Caco-2 (cell line): ENCODE results near the gene SMDT1. TPM values are rescaled to one million over a fixed set of nuclear protein-coding genes. Genes with fewer than 3 reads are reported as not detected.
A peak's percentile ranks its signal among the peaks of the same experiment; 100 is the strongest.
"Not testable (repeated sequence)": the region's sequence is repeated elsewhere in the genome, so short reads cannot be mapped to it uniquely, and the experiment has no call there.

Experiments used
- BruUV-seq: library from RNA; stranded (reverse); fragments of 400-500 nt; replicated peaks from 2 replicates; lab custom pipeline; 2021; lab: Mats Ljungman, UMichigan
- CTCF ChIA-PET: fragments of 300-600 bp; sonication (Branson Sonifier 250); formaldehyde crosslinking; loops from one replicate; lab custom pipeline; 2022; ENCODE audit warnings: antibody characterized with exemption; lab: Charles Lee
- POLR2A ChIA-PET: fragments of 300-600 bp; sonication (Branson Sonifier 250); formaldehyde crosslinking; loops from one replicate; lab custom pipeline; 2022; ENCODE audit warnings: antibody characterized with exemption; lab: Charles Lee
- DNase-seq, 2 experiments: peaks; one replicate each; pipeline versions ENCODE4 v3.0.0 to v3.0.0-alpha.2; 2020 to 2022
- H3K27me3 ChIP-seq: replicated peaks from 2 replicates; pipeline ENCODE4 v1.6.0; 2011; ENCODE audit warnings: low read length; ENCODE audit not compliant: control insufficient read depth, insufficient read depth
- H3K36me3 ChIP-seq: 2 replicates; pipeline ENCODE4 v1.5.1; 2011; ENCODE audit warnings: low read length; ENCODE audit not compliant: control insufficient read depth, insufficient read depth
- H3K4me1 ChIP-seq: fragments of 250-450 bp; sonication (Bioruptor Pico); 2 replicates; pipeline ENCODE4 v1.5.1; 2020; ENCODE audit warnings: mild to moderate bottlenecking
- H3K4me3 ChIP-seq: 2 replicates; pipeline ENCODE4 v1.5.1; 2011; ENCODE audit warnings: low read depth, mild to moderate bottlenecking, control low read depth, low read length
- H3K9me3 ChIP-seq: fragments of 250-450 bp; sonication (Bioruptor Pico); 2 replicates; pipeline ENCODE4 v1.5.1; 2020; ENCODE audit warnings: mild to moderate bottlenecking, moderate library complexity
- H3K27ac Mint-ChIP-seq: one replicate; pipeline ENCODE4 v1.8.0; 2022; ENCODE audit warnings: mixed read lengths; ENCODE audit not compliant: unreplicated experiment
- H3K27me3 Mint-ChIP-seq: one replicate; pipeline ENCODE4 v1.8.0; 2022; ENCODE audit warnings: mixed read lengths; ENCODE audit not compliant: insufficient read depth, unreplicated experiment
- H3K36me3 Mint-ChIP-seq: one replicate; pipeline ENCODE4 v1.8.0; 2022; ENCODE audit warnings: mild to moderate bottlenecking, mixed read lengths; ENCODE audit not compliant: insufficient read depth, unreplicated experiment
- H3K4me1 Mint-ChIP-seq: one replicate; pipeline ENCODE4 v1.8.0; 2022; ENCODE audit warnings: low read depth, mixed read lengths; ENCODE audit not compliant: unreplicated experiment
- H3K4me3 Mint-ChIP-seq: one replicate; pipeline ENCODE4 v1.8.0; 2022; ENCODE audit warnings: mild to moderate bottlenecking, moderate library complexity, mixed read lengths; ENCODE audit not compliant: unreplicated experiment
- H3K9me3 Mint-ChIP-seq: one replicate; pipeline ENCODE4 v1.8.0; 2022; ENCODE audit warnings: mixed read lengths; ENCODE audit not compliant: unreplicated experiment
- CTCF ChIP-seq, 2 experiments: fragments of 200-600 bp in 1 of 2; IDR thresholded peaks; 1 replicate in 1 of 2; 2 replicates in 1 of 2; pipeline versions ENCODE4 v1.5.1 to v1.8.0; 2011 to 2022; ENCODE audit warnings: antibody characterized with exemption in 1 of 2, control low read depth in 1 of 2, inconsistent platforms in 1 of 2, low read depth in 1 of 2, low read length in 1 of 2, mild to moderate bottlenecking in 1 of 2, moderate library complexity in 1 of 2; ENCODE audit not compliant: insufficient read depth in 1 of 2, severe bottlenecking in 1 of 2, unreplicated experiment in 1 of 2
- intact Hi-C: fragments of 100-400 bp; cut with micrococcal nuclease; formaldehyde crosslinking; loops from one replicate; pipeline ENCODE4 v1.10.0; 2022; ENCODE audit not compliant: unreplicated experiment
- total RNA-seq: library from RNA; stranded (reverse); gene quantifications from 2 replicates; pipeline ENCODE4 v1.2.3, GENCODE V29; 2022

SMDT1 gene
- total RNA-seq, 1 experiment from 2014 or later = 68.6 TPM

DNA sequence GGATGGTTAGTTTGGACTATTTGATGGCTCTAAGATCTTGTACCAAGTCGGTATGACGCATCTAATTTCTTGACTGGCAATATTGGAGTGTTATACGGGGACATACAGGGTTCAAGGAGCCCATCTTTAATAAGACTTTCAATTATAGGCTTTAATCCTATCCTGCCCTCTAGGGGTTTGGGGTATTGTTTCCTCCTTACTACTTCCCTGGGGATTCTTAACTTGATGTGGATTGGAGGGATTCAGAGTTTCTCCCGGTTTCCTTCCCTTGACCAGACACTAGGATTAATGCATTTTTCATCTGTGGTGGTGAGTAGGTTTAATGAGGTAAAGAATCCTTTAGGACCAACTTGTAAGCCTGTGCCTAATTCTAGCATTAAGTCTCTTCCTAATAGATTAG is 32.3 kb downstream of the SMDT1 start:
- H3K4me1 Mint-ChIP-seq = peaks cover 7% of the 10 kb centered on the region
- no peak for DNase-seq
- POLR2A ChIA-PET = no interaction called here
- H3K9me3 Mint-ChIP-seq = peaks cover 9% of the 10 kb centered on the region
- CTCF ChIA-PET = interaction anchor here (0.6 to 2.0 kb wide), 3 partner anchors 21 to 162 kb away, joined by 3 to 46 read pairs (median 6); partner anchors contain the start of gene NDUFA6
- no TSS peak for BruUV-seq
- no peaks in the 10 kb centered on the region for H3K27me3 Mint-ChIP-seq
- H3K9me3 ChIP-seq = peaks cover 16% of the 10 kb centered on the region
- H3K27ac Mint-ChIP-seq = no peak overlapping the region
- intact Hi-C loops = loop anchor here (10.0 kb wide), 1 partner anchor 57 kb away; no protein-coding TSS in a partner anchor
- TF ChIP-seq CTCF (IDR thresholded peaks at IDR 0.05; ENCODE audit: insufficient read depth in 1 of 2, low read depth in 1 of 2, low read length in 1 of 2, severe bottlenecking in 1 of 2, unreplicated experiment in 1 of 2) = no peak
- H3K36me3 Mint-ChIP-seq = peaks cover 5% of the 10 kb centered on the region
- H3K4me3 Mint-ChIP-seq = no peak overlapping the region
- H3K36me3 ChIP-seq = no peaks in the 10 kb centered on the region
- H3K27me3 ChIP-seq = no peaks in the 10 kb centered on the region
- no peak overlapping the region for H3K4me3 ChIP-seq
- no peaks in the 10 kb centered on the region for H3K4me1 ChIP-seq

- DNase-seq = peak in 1 of 2 experiments; percentile 32
- not testable (repeated sequence) for H3K36me3 ChIP-seq, H3K27me3 ChIP-seq, H3K9me3 Mint-ChIP-seq, H3K4me1 Mint-ChIP-seq, H3K4me3 Mint-ChIP-seq, H3K4me3 ChIP-seq, H3K36me3 Mint-ChIP-seq, BruUV-seq, H3K4me1 ChIP-seq, H3K27ac Mint-ChIP-seq, H3K27me3 Mint-ChIP-seq
- intact Hi-C loops = loop anchor here (1.0 to 10.0 kb wide), 2 partner anchors 58 to 146 kb away; no protein-coding TSS in a partner anchor
- peak; percentile 10 to 42 for TF ChIP-seq CTCF (IDR thresholded peaks at IDR 0.05; ENCODE audit: insufficient read depth in 1 of 2, low read depth in 1 of 2, low read length in 1 of 2, severe bottlenecking in 1 of 2, unreplicated experiment in 1 of 2)
- ChIA-PET POLR2A (interaction anchor here (0.6 kb wide), 1 partner anchor 22 kb away, joined by 4 read pairs; the partner anchor contains the start of gene NDUFA6), CTCF (interaction anchor here (0.6 to 2.0 kb wide), 7 partner anchors 22 to 329 kb away, joined by 3 to 46 read pairs (median 3); partner anchors contain the start of genes CENPM and NDUFA6)
- H3K9me3 ChIP-seq = peaks cover 16% of the 10 kb centered on the region
These were observed 33.3 kb downstream of the SMDT1 start for GRCh38 chr22:42112793-42113192.

- peak; percentile 34 to 35 for TF ChIP-seq CTCF (IDR thresholded peaks at IDR 0.05; ENCODE audit: insufficient read depth in 1 of 2, low read depth in 1 of 2, low read length in 1 of 2, severe bottlenecking in 1 of 2, unreplicated experiment in 1 of 2)
- POLR2A ChIA-PET = no interaction called here
- peak in 1 of 2 experiments; percentile 47 for DNase-seq
These were observed 35.2 kb downstream of the SMDT1 start for GRCh38 chr22:42114721-42115120.

DNA sequence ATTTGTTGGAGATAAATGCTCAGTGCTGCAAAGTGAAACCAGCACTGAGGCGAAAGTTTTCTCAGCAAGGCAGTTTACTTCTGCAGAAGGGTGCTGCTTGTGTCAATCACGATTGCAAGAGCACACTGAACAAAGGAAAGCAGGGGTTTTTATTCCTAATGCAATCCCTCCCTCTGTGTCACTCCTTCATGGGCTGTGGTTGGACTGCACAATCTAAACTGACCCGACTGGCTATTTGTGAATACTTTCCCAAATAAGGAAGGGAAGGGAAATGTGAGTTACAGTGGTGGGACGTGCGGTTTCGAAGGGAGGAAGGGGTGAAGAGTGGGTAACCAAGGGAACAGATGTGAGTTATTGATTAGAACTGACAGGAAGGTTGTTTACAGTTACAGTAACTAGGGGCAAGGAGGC is 35.9 kb downstream of the SMDT1 start:
- CTCF ChIA-PET = interaction anchor here (0.7 kb wide), 1 partner anchor 174 kb away, joined by 3 read pairs; no protein-coding TSS in a partner anchor
- H3K4me1 Mint-ChIP-seq, H3K4me3 Mint-ChIP-seq, POLR2A ChIA-PET, H3K36me3 ChIP-seq, H3K9me3 Mint-ChIP-seq, BruUV-seq, H3K27me3 ChIP-seq, H3K27ac Mint-ChIP-seq, H3K4me3 ChIP-seq, H3K27me3 Mint-ChIP-seq, DNase-seq, H3K36me3 Mint-ChIP-seq, H3K4me1 ChIP-seq: not testable (repeated sequence)
- intact Hi-C loops = loop anchor here (10.0 kb wide), 1 partner anchor 61 kb away; no protein-coding TSS in a partner anchor
- H3K9me3 ChIP-seq = peaks cover 16% of the 10 kb centered on the region

More at GRCh38 chr22:42114721-42115120, 35.2 kb downstream of the SMDT1 start:
- Mint-ChIP-seq H3K27me3 (no peaks in the 10 kb centered on the region), H3K4me3 (no peak overlapping the region), H3K36me3 (peaks cover 5% of the 10 kb centered on the region), H3K4me1 (no peaks in the 10 kb centered on the region), H3K27ac (no peak overlapping the region), H3K9me3 (no peaks in the 10 kb centered on the region)
- CTCF ChIA-PET = interaction anchor here (0.7 kb wide), 1 partner anchor 174 kb away, joined by 3 read pairs; no protein-coding TSS in a partner anchor
- H3K36me3 ChIP-seq = no peaks in the 10 kb centered on the region
- no peaks in the 10 kb centered on the region for H3K4me1 ChIP-seq
- H3K9me3 ChIP-seq = peaks cover 16% of the 10 kb centered on the region
- H3K4me3 ChIP-seq = no peak overlapping the region
- intact Hi-C loops = loop anchor here (1.0 to 10.0 kb wide), 2 partner anchors 23 to 60 kb away; no protein-coding TSS in a partner anchor
- H3K27me3 ChIP-seq = no peaks in the 10 kb centered on the region
- BruUV-seq = no TSS peak
